GM18499 (cell line): ENCODE measurements around the gene EVL.
"Not testable (repeated sequence)": the region's sequence is repeated elsewhere in the genome, so short reads cannot be mapped to it uniquely, and the experiment has no call there.

Source experiments
- ATAC-seq: cut with Tn5 transposase; IDR thresholded peaks from one replicate; pipeline ENCODE4 v1.9.1; 2021; ENCODE audit warnings: moderate number of reproducible peaks; ENCODE audit not compliant: insufficient read depth, unreplicated experiment

The EVL gene

GRCh38 chr14:100157548-100158232, 92.5 kb downstream of the EVL start:
- ATAC-seq: not testable (repeated sequence)

GRCh38 chr14:100158566-100159093, 93.4 kb downstream of the EVL start:
- ATAC-seq: no peak

- no peak for ATAC-seq
Observed at GRCh38 chr14:100159094-100159864, 94.1 kb downstream of the EVL start, which contains the start of gene DEGS2. TSS of gene DEGS2 (minus strand) at chr14:100159645. CDS start at chr14:100159587, 58 bp downstream.

GRCh38 chr14:100159865-100160533, 94.8 kb downstream of the EVL start:
- ATAC-seq: no peak

- no peak for ATAC-seq
Observed at GRCh38 chr14:100160534-100160916, 95.3 kb downstream of the EVL start.

- no peak for ATAC-seq
Observed at GRCh38 chr14:100165376-100165775, 100.2 kb downstream of the EVL start.

GRCh38 chr14:100165831-100166440, 100.7 kb downstream of the EVL start:
- ATAC-seq: no peak

- ATAC-seq: no peak
Observed at GRCh38 chr14:100168506-100168905, 103.3 kb downstream of the EVL start.

- ATAC-seq: no peak
Observed at GRCh38 chr14:100170880-100171279, 105.7 kb downstream of the EVL start.

GRCh38 chr14:100172811-100173210, 107.6 kb downstream of the EVL start:
- no peak for ATAC-seq

- no peak for ATAC-seq
Observed at GRCh38 chr14:100173353-100173752, 108.1 kb downstream of the EVL start.

GRCh38 chr14:100176811-100177327, 111.6 kb downstream of the EVL start:
- ATAC-seq: no peak

GRCh38 chr14:100178691-100179090, 113.5 kb downstream of the EVL start:
- ATAC-seq: no peak

- ATAC-seq: not testable (repeated sequence)
Observed at GRCh38 chr14:100180671-100181070, 115.4 kb downstream of the EVL start.

GRCh38 chr14:100181876-100182551, 116.8 kb downstream of the EVL start:
- not testable (repeated sequence) for ATAC-seq

GRCh38 chr14:100187247-100187833, 122.1 kb downstream of the EVL start:
- no peak for ATAC-seq

- no peak for ATAC-seq
Observed at GRCh38 chr14:100188392-100189030, 123.3 kb downstream of the EVL start.

GRCh38 chr14:100190126-100190525, 124.9 kb downstream of the EVL start:
- no peak for ATAC-seq
